HG03378 (cell line): ENCODE measurements around the gene CUL4A.
"Not testable (repeated sequence)": the region's sequence is repeated elsewhere in the genome, so short reads cannot be mapped to it uniquely, and the experiment has no call there.

Experiments used
- ATAC-seq: cut with Tn5 transposase; IDR thresholded peaks from one replicate; pipeline ENCODE4 v1.9.1; 2021; ENCODE audit warnings: mild to moderate bottlenecking, moderate library complexity; ENCODE audit not compliant: unreplicated experiment

CUL4A gene

GRCh38 chr13:113283904-113284303 is 74.5 kb downstream of the CUL4A start:
- ATAC-seq = no peak

- ATAC-seq = no peak
These were observed 79.5 kb downstream of the CUL4A start for GRCh38 chr13:113288880-113289279.

DNA sequence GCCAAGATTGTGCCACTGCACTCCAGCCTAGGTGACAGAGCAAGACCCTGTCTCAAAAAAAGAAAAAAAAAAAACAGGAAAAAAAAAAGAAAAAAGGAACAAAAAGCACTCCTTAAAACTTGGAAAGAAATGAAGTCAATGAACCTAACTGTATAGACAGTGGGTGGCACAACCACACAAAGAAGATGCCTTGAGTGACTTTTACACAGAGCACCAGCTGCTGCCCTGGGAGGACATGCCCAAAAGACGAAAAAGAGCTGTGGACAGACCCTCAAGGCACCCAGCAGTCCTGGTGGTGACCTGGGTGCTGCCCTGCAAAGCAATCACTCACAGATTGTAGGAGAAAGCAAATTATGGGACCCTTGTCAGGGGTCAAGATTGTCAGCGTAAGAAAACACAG is 81.7 kb downstream of the CUL4A start:
- ATAC-seq = no peak

DNA sequence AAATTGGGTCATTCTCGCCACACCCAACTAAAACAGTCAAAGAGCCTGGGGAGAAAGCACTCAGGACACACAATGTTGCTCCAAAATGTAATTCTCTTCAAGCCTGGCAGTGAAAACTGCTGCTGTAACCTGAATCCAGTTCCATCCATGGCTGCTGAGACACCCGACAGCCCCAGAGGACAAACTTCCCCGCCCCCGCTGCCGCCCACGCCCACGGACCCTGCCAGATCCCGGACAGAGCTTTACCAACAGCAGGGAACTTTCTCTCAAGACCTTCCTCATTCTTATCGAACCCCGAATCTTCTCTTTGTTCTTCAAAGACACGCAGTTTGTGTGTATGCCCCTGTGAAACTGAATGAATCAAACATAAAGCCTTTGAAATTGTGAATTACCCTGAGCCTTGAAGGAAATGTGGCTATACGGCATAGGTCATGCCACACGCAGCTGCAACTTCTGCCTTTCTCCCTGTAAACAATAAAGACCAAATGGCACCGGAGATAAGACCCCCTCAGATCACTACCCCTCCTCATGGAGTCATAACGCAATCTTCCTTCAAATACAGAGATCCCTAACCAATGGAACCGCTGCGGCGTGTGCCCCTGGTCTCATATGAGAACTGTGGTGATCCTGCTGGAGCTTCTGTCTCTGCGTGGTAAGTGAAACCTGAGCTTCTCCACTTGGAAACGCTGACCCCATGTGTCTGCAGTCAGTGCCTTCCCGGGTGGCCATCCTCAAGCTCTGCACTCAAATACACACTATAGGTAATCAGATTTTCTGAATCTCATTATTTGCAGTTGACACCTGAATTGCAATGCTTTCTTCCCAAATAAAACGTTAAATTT is 82.8 kb downstream of the CUL4A start:
- ATAC-seq = no peak

GRCh38 chr13:113293686-113294085 is 84.3 kb downstream of the CUL4A start:
- no peak for ATAC-seq

GRCh38 chr13:113295776-113296175 is 86.4 kb downstream of the CUL4A start:
- ATAC-seq = no peak

DNA sequence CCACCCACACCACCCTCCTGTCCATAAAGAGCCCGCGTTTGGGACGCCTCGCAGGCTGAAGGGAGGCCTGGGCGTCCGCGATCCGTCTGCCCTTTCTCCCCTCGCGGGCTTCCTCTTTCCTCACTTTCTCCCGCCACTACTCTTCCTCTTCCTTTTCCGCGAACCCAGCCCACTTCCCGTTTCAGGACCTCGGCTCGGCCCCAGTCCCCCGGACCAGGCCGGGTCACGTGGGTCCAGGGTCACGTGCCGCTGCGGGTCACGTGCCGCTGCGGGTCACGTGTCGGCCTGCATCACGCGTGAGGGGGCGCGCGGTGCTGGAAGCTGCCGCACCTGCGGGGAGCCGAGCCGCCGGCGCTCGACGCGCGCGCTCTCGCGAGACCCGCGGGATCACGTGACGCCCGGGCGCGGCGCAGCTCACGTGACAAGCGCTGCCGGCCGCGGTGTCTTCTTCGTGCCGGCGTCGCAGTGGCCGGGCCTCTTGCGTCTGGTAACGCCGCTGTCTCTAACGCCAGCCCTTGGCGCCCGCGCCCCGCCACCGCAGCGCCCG is 87.5 kb downstream of the CUL4A start, which contains the start of gene LAMP1:
Gene LAMP1, plus strand, starts transcription at position 417 of the 547 bp plus-strand sequence. CDS start 196 bp downstream, outside the sequence.
- ATAC-seq = peak; percentile 48

DNA sequence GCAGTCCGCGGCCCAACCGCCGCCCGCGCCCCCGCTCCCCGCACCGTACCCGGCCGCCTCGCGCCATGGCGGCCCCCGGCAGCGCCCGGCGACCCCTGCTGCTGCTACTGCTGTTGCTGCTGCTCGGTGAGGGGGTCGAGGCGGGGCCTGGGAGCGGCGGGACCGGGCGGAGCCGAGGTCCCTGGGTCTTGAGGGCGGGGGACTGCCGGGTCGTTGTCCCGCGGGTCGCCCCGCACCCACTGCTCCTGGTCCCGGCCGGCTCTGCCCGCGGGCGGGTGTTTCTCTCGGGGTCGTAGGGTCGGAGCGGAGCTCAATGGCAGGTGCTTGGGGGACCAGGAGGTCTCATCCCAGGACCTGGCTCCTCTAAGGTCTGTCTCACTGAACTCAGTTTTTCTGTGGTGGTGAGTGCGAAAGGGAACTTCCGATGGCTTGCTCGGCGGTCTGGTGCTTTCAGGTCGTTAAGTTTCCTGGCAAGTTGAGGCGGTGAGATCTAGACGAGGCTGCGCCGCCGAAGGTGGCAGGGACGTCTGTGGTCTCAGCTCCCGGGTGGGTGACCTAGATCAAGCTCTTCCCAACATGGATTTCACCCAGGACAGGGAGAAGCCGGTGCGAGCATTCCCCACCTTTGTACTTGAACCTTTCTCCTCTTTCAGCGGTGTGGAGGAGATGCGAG is 88.1 kb downstream of the CUL4A start:
- ATAC-seq = peak; percentile 41

DNA sequence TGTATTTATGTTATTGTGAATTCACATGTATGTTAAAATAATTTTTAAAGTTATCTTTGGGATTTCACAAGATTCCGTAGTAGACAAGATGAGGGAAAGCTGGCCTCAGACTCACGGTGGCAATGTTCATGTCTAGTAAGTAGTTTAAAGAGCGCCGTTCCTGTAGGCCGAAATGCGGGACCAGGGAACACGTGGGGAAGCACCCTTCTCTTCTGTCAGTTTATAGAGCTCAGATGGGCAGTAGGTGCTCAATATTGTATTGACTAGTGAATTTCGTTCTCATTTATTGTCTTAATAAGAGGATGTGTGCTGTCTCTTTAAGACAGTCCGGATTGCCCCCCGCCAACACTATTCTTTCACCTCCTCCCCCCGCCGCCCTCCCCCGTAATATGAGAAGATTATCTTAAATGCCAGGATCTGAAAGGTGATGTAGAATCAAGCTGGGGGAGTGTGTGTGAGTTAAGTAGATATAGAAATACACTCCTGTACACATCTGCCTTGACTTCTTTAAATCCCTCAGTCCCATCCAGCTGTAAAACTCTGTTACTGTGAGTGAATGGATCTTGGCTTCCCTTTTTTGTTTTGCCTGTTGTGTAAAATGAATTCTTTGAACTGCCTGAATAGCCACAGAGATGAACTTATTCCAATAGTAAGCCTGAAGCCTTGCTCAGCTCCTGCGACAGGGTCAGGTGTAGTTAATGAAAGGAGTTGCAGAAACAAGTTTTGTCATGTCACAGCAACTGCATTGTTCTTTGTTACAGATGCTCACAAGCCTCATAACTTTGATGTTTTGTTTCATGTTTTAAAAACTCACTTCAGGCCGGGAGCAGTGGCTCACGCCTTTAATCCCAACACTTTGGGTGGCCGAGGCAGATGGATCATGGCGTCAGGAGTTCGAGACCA is 88.9 kb downstream of the CUL4A start:
- ATAC-seq = no peak

DNA sequence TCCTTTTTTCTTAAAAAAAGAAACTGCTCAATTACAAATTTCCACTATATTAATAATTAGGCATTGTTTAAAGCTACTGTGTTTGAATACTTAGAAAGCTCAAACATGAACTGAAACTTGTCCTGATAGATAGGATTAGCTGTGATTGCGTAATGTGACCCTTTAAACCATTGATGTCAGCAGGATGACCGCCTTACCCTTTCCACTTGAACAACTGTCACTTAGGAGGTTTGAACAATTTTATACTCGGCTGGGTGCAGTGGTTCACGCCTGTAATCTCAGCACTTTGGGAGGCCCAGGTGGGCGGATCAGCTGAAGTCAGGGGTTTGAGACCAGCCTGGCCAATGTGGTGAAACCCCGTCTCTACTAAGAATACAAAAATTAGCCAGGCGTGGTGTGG is 90.5 kb downstream of the CUL4A start:
- ATAC-seq = peak; percentile 34

DNA sequence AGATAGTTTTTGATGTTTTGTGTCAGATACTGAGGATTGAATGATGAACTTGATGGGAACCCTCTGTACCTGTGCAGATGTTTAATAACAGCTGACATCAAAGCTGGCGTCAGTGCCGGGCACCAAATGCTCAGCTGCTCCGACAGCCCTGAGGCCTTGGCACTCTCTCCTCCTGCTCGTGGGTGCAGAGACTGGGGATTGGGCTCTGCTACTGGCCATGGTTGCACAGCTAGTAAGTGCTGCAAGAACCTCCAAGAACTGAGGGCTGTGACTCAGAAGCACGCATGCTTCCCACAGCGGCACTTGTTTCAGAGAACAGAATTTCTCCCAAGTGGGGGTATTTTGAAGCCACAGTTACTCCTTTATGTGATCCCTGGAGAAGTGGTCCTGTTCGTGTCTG is 93.6 kb downstream of the CUL4A start:
- no peak for ATAC-seq

DNA sequence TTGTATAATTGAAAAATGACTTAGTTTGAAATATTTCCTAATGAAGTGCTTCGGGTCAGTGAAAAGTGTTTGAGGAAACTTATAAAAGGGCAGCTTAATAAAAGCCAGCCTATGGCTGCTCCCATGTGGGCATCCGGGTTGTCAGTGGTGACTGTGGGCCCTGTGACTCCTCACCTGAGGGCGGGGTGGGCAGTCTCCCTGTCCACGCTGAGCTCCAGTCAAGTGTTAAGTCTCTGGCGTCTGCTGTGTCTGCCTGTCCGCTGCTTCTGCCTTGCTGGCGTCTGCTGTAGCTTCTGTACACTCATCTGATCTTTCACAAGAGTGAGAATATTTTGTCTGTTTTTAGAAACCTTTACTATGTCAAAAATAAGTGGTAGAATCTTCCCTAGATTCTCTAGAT is 94.7 kb downstream of the CUL4A start:
- ATAC-seq = no peak

DNA sequence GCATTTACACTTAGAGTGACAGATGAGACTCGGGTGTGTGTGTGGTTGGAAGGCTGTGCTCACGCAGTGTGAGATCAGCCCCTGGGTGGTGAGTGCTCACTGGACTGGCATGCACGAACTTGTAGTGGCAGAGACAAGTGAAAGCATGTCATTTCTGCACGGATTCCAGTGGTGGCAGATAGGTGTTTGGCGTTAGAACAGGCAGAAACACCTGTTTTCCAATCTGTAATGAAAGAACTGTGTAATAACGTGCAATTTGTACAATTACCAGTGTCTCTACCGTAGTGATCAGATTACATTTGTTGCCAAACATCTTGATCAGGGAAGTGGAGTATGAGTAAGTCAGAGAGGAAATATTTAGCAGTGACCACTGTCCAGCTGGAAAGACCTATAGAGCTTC is 95.8 kb downstream of the CUL4A start:
- no peak for ATAC-seq

GRCh38 chr13:113307491-113307890 is 98.1 kb downstream of the CUL4A start:
- ATAC-seq = no peak

GRCh38 chr13:113309473-113309872 is 100.1 kb downstream of the CUL4A start:
- no peak for ATAC-seq

DNA sequence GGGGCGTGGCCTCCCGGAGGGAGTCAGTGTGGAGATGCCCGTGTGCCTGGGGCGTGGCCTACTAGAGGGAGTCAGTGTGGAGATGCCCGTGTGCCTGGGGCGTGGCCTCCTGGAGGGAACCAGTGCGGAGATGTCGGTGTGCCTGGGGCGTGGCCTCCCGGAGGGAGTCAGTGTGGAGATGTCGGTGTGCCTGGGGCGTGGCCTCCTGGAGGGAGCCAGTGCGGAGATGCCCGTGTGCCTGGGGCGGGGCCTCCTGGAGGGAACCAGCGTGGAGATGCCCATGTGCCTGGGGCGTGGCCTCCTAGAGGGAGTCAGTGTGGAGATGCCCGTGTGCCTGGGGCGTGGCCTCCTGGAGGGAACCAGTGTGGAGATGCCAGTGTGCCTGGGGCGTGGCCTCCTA is 104.7 kb downstream of the CUL4A start:
- ATAC-seq = not testable (repeated sequence)

DNA sequence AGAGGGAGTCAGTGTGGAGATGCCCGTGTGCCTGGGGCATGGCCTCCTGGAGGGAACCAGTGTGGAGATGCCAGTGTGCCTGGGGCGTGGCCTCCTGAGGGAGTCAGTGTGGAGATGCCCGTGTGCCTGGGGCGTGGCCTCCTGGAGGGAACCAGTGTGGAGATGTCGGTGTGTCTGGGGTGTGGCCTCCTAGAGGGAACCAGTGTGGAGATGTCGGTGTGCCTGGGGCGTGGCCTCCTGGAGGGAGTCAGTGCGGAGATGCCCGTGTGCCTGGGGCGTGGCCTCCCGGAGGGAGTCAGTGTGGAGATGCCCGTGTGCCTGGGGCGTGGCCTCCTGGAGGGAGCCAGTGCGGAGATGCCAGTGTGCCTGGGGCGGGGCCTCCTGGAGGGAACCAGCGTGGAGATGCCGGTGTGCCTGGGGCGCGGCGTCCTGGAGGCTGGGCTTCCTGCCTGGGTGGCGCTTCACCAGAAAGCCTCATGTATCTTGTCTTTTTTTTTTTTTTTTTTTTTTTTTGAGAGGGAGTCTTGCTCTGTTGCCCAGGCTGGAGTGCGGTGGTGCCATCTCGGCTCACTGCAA is 105.6 kb downstream of the CUL4A start:
- not testable (repeated sequence) for ATAC-seq

DNA sequence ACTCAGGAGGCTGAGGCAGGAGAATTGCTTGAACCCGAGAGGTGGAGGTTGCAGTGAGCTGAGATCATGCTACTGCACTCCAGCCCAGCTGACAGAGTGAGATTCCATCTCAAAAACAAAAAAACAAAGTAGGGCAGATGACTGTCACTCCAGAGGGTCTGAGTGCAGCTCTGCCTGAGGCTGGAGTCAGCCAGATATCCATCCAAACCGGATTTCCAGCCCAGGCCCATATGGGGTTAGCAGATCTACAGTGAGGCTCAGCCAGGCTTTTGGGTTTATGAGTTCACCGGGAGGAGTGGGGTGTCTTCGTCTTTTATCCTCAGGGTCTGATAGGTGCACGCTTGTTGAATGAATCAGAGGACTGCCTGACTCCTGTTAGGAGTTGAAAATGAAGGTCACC is 106.6 kb downstream of the CUL4A start:
- ATAC-seq = no peak
